ENCODE data around the gene OR2T8. TPM values are rescaled to one million over a fixed set of nuclear protein-coding genes. Genes with fewer than 3 reads are reported as not detected.

The OR2T8 gene
- total and polyA plus RNA-seq, 8 donors, result not detected

DNA sequence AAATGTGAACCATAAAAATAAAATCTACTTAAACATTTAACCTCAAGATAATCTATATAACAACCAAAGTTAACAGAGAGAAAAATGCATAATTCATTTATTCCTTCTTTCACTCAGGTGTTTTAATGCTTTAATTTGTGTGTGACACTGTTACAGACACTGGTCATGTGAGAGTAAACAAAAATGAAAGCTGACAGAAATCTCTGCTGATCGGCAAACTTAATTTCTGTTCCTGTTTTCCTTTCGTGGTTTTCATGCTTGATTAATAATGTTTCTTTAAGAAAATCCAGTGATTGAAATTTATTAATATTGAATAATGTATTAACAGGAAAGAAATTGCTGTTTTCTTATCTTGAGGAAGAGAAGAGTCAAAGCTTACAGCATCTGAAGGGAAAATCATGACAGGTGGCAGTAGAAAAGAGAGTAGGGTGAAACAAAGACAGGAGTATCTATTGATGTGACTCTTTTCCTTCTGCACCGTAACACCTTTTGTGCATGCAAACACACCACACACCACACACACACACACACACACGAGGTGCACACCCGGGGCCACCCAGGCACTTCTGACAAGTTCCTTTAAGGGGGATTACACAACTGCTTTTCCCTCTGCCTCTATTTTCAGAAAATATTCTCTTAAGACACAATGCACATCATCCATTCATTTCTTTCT is 46.6 kb downstream of the OR2T8 start:
- intact Hi-C loops (cut with DNase I; ENCODE audit: low total_unique reads), result no loop called here
- DNase-seq, result no peak
- H3K4me1 ChIP-seq, result no peaks in the 10 kb centered on the region
- H3K27me3 ChIP-seq, result no peaks in the 10 kb centered on the region
- no peak overlapping the region for H3K4me3 ChIP-seq
- no peaks in the 10 kb centered on the region for H3K36me3 ChIP-seq
- H3K9me3 ChIP-seq, result peaks cover 0 to 5% (median 0%) of the 10 kb centered on the region in 4 donors
- H3K27ac ChIP-seq, result no peak overlapping the region
- WGBS, 5 donors, result 57 to 68% (median 65%) methylated on average over 5 of the region's 5 CpGs
- TF ChIP-seq CTCF (IDR thresholded peaks at IDR 0.05) (no peak), EP300 (IDR thresholded peaks at IDR 0.05) (no peak), POLR2A (IDR thresholded peaks at IDR 0.05) (no peak), POLR2AphosphoS5 (IDR thresholded peaks at IDR 0.05) (no peak)

Other genes starting within 250 kb of the OR2T8 start
- gene OR13G1, start 240.5 kb upstream of the OR2T8 start, total RNA-seq, result not detected
- gene OR13G1, start 240.5 kb upstream of the OR2T8 start, polyA plus RNA-seq, result not detected
- gene OR6F1, start 203.6 kb upstream of the OR2T8 start, total RNA-seq, result not detected
- gene OR6F1, start 203.6 kb upstream of the OR2T8 start, polyA plus RNA-seq, result not detected
- not detected for gene OR14K1, start 181.6 kb upstream of the OR2T8 start, total RNA-seq
- gene OR14K1, start 181.6 kb upstream of the OR2T8 start, polyA plus RNA-seq, result not detected
- gene OR14A2, start 172.1 kb upstream of the OR2T8 start, total RNA-seq, result not detected
- gene OR14A2, start 172.1 kb upstream of the OR2T8 start, polyA plus RNA-seq, result not detected
- gene OR1C1, start 159.7 kb upstream of the OR2T8 start, total RNA-seq, result not detected
- not detected for gene OR1C1, start 159.7 kb upstream of the OR2T8 start, polyA plus RNA-seq
- gene OR14A16, start 96.1 kb upstream of the OR2T8 start, total RNA-seq, result not detected
- gene OR14A16, start 96.1 kb upstream of the OR2T8 start, polyA plus RNA-seq, result not detected
- not detected for gene OR11L1, start 78.4 kb upstream of the OR2T8 start, total RNA-seq
- not detected for gene OR11L1, start 78.4 kb upstream of the OR2T8 start, polyA plus RNA-seq
- gene TRIM58, start 63.1 kb upstream of the OR2T8 start, total RNA-seq, result 1 to 10 TPM in 2 of 5 donors, under 1 TPM in 1, not detected in 2; under 0.01 to 2.0 (median 1.2) TPM
- gene TRIM58, start 63.1 kb upstream of the OR2T8 start, polyA plus RNA-seq, result under 1 TPM in 2 of 3 donors, not detected in 1; 0.10 to 0.19 TPM
- under 1 TPM in 1 of 5 donors, not detected in 4; 0.92 TPM for gene OR2W3, start 24.7 kb upstream of the OR2T8 start, total RNA-seq
- under 1 TPM in 1 of 3 donors, not detected in 2; 0.13 TPM for gene OR2W3, start 24.7 kb upstream of the OR2T8 start, polyA plus RNA-seq
- 10 to 100 TPM in 1 of 5 donors, not detected in 4; 10.5 TPM for gene OR2AJ1, start 4.6 kb downstream of the OR2T8 start, total RNA-seq
- not detected for gene OR2AJ1, start 4.6 kb downstream of the OR2T8 start, polyA plus RNA-seq
- gene OR2L8, start 28.6 kb downstream of the OR2T8 start, total RNA-seq, result not detected
- gene OR2L8, start 28.6 kb downstream of the OR2T8 start, polyA plus RNA-seq, result not detected
- gene OR2AK2, start 45.0 kb downstream of the OR2T8 start, total RNA-seq, result not detected
- gene OR2AK2, start 45.0 kb downstream of the OR2T8 start, polyA plus RNA-seq, result not detected
- gene OR2L5, start 93.4 kb downstream of the OR2T8 start, total RNA-seq, result not detected
- gene OR2L5, start 93.4 kb downstream of the OR2T8 start, polyA plus RNA-seq, result not detected
- gene OR2L2, start 109.8 kb downstream of the OR2T8 start, total RNA-seq, result not detected
- gene OR2L2, start 109.8 kb downstream of the OR2T8 start, polyA plus RNA-seq, result not detected
- not detected for gene OR2L3, start 126.6 kb downstream of the OR2T8 start, total RNA-seq
- gene OR2L3, start 126.6 kb downstream of the OR2T8 start, polyA plus RNA-seq, result not detected
- gene OR2L13, start 174.9 kb downstream of the OR2T8 start, total RNA-seq, result under 1 TPM in 1 of 5 donors, not detected in 4; 0.37 TPM
- not detected for gene OR2L13, start 174.9 kb downstream of the OR2T8 start, polyA plus RNA-seq
- gene OR2M5, start 224.9 kb downstream of the OR2T8 start, total RNA-seq, result not detected
- gene OR2M5, start 224.9 kb downstream of the OR2T8 start, polyA plus RNA-seq, result not detected